NCI-H524 treated with DMSO at 0.1 percent for 48 hours (cell line): Measurements from ENCODE around the gene ATF6B.

Source experiments
- DNase-seq: peaks from one replicate; lab custom pipeline; 2025; lab: John Stamatoyannopoulos, UW

The ATF6B gene

DNA sequence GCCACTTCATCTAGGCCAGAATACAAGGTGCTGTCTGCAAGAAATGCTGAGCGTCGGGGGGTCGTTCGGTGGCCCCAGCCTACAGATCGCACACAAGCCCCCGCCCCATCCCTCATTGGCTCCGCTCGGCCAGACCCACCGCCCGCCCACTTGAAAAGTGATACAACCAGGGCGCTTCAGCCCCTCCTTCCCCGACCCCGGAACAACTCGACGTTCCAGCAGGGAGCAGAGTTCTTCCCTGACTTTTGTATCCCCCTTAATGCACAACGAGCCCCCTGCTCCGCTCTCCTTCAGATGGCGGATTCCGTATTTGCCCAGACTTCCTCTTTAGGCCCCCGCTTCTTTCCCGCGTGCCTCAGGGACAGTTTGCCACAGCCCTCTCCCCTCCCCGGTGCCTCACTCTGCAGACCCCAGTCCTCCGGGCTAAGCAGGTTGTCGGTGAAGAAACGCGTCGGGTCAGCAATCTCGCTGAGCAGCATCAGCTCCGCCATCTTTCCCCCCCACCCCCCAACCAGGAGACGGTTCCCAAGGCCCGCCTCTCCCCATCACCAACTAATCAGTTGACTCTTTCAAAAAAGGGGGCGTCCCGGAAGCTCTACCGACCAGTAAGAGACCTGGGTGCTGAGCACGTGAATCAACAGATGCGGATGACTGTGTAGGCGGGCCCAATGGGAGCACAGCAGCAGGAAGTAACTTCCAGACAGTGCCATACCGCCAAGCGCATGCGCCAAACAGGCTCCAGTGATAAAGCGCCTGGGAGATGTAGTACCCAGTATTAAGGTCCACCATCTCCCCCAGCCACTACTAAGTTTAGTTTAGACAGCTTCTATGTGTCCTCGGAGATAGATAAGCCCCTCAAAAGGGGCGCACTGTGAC is at the start of gene ATF6B:
Gene ATF6B, minus strand, starts transcription at position 530 of the 876 bp plus-strand sequence. Its CDS starts 39 bp downstream, at position 491.
- peak; percentile 95 for DNase-seq

DNA sequence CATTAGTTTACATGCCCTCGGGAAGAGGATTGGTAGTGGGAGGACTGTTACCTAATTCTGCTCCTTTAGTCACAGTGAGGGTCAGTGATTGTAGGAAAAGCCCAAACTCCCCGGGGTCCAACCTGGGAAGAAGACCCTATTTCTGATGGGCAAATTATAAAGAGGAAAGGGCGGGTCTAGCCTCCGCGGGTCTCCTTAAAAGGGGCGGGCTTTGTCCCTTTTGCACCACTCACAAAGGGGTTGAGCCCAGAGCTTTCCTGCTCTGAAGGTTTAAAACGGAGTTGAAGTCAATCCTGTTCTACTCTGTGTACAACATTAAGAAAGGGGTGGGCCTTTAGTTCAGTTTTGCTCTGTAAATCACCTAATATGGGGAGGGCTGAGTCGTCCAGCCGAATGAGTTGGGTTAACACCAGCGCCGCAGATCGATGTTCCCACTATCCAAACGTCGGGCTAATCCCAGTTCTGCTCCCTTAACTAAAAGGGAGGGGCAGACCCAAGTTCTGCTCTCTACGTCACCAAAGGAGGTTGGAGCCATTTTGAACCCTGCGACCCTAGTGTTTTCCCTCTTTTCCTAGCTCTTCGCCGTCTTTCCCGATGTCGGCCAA is 49.2 kb upstream of the ATF6B start:
- peak; percentile 28 for DNase-seq

DNA sequence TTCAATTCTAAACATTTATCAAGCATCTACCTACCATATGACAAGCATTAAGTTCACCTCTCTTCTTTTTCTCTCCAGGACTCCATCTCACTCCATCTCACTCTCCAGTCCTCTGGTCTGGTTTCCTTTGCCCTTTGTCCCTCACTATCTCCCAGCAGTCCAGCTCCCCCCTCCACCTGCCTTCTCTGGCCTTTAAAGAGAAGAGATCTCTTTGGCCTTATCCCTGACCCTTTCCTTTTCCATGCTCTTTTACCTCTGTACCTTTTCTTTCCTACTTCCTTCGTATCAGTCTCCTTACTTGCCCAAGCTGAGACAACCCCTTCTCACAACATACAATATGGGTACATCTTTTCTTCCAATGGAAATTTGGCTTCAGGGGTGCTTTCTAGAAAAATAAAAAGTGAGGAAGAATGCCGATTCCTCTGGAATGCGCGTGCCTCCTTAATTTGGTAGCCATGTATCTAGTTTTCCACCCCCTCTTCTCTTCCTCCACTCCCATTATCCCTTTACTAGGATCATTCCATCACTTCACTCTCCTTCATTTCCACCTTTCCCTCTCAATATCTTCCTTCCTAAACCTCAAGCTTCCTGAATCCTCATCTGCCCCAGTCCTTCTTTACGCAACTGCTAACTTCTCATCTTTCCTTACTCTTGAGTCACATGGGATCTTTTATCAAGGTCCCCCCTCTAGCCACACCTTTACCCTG is 48.6 kb upstream of the ATF6B start:
- DNase-seq = no peak

DNA sequence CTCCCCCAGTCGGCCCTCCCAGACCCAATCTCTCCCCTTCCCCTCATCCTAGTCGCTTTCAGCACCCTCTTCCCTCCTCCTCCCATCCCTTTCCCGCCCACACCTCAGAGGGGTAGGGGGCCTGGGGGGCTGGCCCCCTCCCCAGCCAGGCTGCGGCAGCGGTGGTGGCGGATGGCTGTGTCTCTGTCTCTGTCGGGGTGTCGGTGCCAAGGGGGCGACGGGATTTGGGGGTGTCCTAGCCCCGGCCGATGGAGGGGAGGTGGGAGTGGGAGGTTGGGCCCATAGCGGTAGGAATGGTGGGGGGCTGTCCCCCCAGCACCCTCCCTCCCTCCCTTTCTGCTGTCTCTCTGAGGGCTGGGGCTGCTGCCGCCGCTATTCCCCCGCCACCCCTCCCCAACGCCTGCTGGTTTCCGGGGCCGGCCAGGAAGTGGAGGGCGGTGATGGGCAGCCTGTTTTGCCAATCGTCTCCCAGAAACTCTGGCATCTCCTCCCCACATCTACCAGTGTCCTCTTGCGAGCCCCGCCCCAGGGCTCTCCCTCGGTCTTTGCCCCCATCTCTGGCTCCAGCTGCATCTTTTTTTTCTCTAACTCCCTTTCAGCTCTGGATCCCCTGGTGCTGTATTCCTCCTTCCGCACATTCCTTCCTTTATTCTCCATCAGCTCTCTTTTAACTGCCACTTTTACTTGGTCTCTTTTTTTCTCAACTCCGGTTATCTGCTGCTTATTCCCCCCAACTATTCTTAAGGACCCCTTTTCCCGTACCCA is 47.8 kb upstream of the ATF6B start, which contains the start of gene AGPAT1:
Gene AGPAT1, minus strand, starts transcription at position 374 of the 765 bp plus-strand sequence. CDS start 4,588 bp downstream, outside the sequence.
- DNase-seq = peak; percentile 83

DNA sequence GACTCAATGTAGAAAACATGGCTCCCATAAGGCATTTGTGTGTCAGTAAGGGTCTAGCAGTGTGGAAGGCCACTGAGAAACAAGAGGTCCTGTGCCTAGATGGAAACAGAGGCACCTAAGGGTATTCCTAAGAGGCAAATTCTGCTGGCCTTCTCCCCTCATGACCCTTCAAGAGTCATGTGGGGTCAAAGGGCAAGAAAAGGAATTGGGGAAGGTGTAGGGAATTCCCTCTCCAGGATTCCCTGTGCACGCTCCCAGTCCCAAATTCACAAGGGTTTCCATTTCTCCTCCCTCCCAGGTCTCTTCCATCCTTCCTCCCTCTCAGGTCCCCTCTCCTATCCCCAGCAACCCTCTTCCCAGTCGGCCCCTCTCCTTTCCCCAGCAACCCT is 47.3 kb upstream of the ATF6B start:
- no peak for DNase-seq

DNA sequence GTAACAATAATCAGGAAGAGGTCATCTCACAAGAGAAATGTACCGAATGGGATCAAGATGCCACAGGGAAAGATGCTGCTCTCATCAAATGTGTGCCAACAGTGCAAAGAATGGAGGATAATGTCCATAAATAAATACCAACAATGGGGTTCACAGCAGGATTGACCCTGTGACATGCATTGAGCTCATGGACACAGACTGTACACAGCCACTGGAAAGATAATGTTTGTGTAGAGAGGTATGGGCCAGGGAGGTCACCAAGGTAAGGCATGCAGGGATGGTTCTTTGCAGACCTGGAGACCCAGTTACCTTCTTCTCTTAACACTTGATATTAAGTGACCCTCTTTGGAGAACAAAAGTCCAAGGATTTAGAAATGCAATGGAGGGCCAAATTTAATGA is 46.4 kb upstream of the ATF6B start:
- DNase-seq = no peak

DNA sequence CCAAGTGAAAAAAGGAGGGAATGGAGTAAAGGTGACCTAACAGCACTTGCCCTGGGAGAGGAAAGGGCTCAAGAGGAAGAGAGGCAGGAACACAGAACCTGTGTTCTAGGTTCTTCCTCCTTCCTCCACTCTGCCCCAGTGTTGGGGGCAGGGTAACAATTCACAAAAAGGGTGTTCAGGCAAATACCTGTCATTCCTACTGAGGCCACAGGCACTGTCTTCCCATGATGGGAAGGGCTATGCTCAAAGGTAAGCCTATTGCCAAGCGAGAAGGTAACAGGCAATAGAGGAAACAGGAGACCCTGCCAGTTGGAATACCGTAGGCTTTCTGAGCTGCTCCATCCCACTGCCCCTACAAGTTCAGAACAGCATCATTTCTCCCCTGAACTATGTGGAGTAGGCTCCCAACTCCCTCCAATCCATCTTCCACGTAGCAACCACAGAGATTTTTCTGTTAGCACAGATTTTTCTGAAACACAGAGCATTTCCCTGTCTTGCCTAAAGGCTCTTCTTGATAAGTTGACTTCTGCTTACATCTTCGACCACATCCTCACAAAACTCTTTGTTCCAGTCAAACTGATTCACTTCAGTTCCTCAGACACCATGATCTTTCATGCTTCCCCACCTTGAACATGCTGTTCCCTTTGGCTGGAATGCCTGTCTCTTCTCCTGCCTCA is 45.1 kb upstream of the ATF6B start:
- no peak for DNase-seq

DNA sequence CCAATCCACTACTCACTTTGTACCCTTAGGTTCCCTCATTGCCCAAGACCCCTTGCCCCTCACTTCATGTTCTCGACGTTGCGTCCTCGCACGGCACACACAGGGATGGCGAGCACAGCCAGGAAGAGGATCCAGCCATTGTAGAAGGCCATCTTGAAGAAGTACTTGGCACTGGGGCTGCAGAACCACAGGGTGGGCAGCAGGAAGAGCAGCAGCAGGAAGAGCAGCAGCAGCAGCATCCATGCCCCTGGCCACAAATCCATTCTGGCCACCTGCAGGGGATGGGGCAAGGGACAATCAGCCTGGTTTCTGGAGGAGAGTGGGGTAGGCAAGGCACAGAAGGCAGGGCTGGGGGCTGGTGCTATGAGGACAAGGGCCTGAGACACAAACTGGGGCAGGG is 43.2 kb upstream of the ATF6B start:
- no peak for DNase-seq

DNA sequence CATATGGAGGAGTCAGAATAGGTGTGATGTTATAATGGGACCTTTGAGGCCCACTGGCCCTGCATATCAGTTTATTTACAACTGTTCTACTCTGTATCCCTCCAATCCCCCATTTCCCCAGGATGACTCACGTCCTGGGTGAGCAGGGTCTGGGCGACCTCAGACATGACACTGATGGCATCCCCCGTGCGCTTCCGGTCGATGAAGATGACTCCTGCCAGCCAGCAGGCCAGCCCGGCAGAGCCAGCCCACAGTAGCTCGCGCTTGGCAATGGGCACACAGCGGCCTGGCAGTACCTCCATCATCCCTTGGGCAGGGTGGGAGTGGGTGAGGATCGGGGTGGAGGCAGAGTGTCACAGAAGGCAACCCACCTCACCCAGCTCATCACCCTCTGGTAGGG is 42.2 kb upstream of the ATF6B start:
- no peak for DNase-seq

DNA sequence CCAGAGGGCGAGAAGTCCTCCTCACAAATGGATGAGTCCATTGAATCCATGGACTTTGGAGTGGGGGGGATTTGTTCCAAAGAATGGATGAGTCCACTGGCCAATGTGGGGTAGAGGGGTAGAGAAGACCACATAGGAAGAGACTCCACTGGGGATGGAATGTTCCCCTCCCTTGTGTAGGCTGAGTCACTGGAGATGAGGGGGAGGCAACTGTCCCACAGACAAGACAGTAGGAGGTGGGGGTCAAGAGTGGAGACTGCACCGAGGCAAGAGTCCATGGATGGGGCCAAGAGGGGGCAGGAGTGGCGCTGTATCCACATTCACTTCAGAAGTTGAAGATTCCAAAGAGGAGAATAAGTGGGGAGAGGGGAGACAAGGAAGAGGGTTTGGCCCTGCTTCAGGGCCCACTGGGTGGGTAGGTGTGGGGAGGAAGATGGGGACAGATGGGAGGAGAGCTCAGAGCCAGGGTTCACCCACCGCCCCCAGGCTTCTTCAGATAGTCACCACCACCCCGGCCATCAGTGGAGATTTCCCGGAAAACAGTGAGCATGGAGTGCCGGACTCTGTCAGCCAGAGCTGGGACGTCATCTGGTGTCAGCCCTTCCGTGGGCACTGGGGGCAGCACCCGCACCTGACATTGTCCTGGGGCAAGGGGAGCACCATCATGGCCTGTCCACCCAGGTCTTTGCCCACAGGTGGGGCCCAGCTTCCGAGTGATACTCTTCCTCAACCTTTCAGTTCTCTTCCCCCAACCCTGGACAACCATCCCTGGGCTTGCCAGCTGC is 41.0 kb upstream of the ATF6B start:
- DNase-seq = no peak

DNA sequence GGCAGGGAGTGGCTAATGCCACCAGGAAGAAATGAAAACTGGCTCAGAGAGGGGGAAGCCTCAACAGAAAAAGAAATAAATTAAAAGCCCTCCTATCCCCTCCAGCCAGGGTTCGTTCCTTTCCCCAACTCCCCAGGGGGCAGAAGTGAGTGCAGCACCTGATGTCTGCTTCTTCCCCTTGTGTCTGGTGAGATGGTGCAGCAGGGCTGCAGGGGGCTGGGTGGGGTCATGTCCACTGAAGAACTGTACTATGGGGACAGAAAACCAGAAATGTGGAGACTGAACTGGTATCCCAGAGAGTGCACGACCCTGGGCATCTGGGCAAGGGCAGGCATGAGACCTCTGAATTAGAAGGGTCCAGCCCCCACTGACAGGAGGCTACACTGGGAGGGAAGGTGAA is 40.3 kb upstream of the ATF6B start:
- no peak for DNase-seq

DNA sequence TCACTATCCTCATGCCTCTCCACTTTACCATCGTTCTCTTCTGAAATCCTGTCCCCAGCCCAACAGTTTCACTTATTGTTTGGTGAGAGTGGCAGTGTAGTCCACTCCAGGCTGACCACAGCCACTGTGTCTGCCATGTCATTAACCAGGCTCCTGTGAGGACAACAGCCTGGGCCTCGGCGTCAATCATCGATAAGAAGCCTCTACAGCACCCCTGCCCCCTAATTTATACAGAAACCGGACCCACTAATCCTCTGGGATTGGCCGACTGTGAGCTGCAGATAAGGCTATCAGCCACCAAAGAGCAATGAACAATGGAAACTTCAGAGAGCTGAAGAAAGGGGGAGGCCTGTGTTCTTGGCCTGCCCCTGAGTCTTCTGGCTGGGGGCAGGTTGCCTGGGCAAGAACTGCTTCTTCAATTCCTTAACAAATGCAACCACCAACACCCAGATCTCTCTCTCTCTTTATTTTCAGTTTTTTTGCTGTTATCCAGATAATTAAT is 39.8 kb upstream of the ATF6B start:
- DNase-seq = no peak

DNA sequence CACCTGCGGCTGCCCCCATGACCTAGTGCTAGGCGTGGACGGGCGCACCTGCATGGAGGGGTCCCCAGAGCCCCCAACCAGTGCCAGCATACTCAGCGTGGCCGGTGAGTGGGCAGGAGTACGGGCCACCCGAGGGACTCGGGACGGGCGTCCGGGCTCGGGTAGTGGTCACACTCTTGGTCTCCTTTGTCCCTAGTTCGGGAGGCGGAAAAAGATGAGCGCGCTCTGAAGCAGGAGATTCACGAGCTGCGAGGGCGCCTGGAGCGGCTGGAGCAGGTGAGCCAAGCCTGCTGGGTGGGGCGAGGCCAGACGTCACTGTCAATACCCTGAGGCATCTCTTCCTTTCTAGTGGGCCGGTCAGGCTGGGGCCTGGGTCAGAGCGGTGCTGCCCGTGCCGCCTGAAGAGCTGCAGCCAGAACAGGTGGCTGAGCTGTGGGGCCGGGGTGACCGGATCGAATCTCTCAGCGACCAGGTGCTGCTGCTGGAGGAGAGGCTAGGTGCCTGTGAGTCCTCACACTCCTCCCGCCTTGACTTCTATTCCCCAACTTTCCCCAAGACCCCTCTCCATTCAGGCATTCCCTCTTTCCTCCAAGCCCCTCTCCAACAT is 39.2 kb upstream of the ATF6B start:
- DNase-seq = no peak

DNA sequence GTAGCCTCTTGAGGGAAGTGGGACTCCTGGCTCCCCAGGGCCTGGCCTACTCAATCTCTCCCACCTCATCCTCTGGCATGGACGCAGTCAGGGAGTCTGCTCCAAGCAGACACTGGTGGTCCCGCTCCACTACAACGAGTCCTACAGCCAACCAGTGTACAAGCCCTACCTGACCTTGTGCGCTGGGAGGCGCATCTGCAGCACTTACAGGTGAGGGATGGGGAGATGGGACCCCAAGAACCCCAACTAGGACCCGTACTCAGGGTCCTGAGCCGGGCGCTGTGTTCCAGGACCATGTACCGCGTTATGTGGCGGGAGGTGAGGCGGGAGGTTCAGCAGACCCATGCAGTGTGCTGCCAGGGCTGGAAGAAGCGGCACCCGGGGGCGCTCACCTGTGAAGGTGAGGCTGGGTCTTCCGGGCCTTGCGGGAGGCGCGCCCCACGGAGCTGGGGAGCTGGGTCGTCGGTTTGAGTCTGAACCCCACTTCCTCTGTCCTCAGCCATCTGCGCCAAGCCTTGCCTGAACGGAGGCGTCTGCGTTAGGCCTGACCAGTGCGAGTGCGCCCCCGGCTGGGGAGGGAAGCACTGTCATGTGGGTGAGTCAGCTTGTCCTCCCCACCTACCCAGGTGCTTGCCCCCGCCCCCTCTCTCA is 38.5 kb upstream of the ATF6B start:
- no peak for DNase-seq

DNA sequence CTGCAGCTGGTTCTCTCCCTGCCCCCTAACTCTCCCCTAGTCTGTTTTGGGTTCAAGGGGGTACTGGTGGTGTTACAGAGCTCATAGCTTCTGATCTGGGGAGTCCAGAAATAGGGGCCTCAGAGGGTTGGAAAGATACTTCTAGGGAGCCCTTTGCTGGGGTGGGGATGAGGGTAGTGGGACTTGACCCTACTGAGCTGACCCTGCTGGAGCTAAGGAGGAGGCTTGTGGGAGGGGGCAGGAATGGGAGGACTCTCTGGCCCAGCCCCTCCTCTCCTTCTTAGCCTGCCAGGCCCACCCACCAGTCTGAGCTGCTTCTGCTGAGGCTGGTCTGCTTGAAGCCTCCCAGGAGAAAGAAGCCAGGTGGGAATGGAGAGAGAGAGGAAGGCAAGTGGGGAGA is 36.2 kb upstream of the ATF6B start, which contains the start of gene EGFL8:
Gene EGFL8, plus strand, starts transcription at position 301 of the 400 bp plus-strand sequence. CDS start 1,571 bp downstream, outside the sequence.
- DNase-seq = no peak

DNA sequence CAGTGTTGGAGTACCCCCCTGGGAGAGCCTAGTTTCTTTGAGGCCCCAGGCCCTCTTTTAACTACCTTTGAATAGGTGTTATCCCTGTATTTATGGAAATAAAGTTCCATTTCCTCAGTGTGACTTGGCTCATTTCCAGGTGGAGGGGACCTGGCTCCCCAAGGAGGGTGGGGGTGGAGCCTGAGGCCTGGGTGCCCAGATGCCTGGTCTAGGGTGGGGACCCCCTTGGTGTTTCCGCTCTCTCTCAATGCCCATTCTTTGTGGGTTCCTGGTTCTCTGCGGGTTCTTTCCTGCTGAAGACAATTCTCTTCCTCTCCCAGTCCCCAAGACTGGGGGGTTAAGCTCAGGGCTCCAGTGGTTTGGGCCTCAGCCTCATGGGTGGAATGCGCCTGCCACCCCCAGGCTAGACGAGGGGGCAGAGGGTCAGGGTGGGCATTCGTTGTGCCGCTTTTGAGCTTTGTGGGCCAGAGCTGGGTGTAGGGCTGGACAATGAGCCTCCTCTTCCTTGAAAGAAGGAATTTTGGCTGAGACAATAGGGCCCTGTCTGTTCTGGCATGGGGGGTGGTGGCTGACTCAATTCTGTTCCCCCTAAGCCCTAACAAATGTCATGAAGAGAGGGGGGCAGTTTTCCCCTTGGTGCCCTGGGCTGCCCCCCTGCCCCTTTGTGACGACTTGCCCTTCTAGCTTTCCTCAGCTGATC is 35.7 kb upstream of the ATF6B start:
- no peak for DNase-seq

DNA sequence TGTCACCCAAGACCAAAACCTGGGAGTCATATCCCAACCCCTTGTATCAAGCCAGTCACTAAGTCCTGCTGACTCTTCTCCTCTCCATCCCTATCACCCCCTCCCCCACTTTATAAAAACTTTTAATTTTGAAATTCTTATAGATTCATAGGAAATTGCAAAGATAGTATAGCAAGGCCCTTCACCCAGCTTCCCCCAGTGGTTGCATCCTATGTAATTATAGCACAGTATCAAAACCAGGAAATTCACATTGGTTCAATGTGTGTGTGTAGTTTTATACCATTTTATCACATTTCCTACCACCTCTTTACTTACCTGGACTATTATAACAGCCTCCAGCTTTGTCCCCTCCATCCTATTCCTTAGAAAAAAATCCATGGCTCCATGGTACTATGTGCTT is 30.0 kb upstream of the ATF6B start:
- DNase-seq = no peak

DNA sequence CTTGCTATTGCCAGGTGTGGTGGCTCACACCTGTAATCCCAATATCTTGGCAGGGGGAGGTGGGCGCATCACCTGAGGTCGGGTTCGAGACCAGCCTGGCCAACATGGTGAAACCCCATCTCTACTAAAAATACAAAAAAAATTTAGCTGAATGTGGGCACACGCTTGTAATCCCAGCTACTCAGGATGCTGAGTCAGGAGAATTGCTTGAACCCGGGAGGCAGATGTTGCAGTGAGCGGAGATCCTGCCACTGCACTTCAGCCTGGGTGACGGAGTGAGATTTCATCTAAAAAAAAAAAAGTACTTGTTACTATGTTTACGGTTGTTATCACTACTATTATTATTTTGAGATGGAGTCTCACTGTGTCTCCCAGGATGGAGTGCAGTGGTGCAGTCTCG is 28.8 kb upstream of the ATF6B start:
- no peak for DNase-seq
